Liver (tissue), 3 donors: ENCODE results near the gene PXYLP1.

Source experiments
- ATF3 ChIP-seq: IDR thresholded peaks from 2 replicates; pipeline ENCODE4 v1.6.1; 2016; ENCODE audit warnings: antibody characterized with exemption
- CTCF ChIP-seq: fragments of 150-350 bp; IDR thresholded peaks from 2 replicates; pipeline ENCODE4 v1.5.1; 2017; ENCODE audit warnings: improper control_type of control experiment, low read depth, low read length; ENCODE audit not compliant: missing input control
- GABPA ChIP-seq, 2 donors: IDR thresholded peaks in 1 of 2; conservative IDR thresholded peaks in 1 of 2; 2 replicates each; pipeline ENCODE4 v1.6.1; 2016; ENCODE audit warnings: antibody characterized with exemption in 2 of 2, mild to moderate bottlenecking in 1 of 2, moderate library complexity in 1 of 2
- HNF4G ChIP-seq: IDR thresholded peaks from 2 replicates; pipeline ENCODE4 v1.6.1; 2016; ENCODE audit warnings: antibody characterized with exemption
- JUND ChIP-seq, 2 donors: IDR thresholded peaks; 2 replicates each; pipeline ENCODE4 v1.6.1; 2016; ENCODE audit warnings: antibody characterized with exemption in 2 of 2
- MAX ChIP-seq: IDR thresholded peaks from 2 replicates; pipeline ENCODE4 v1.6.1; 2016; ENCODE audit warnings: antibody characterized with exemption
- NR2F2 ChIP-seq: IDR thresholded peaks from 2 replicates; pipeline ENCODE4 v1.6.1; 2016; ENCODE audit warnings: antibody characterized with exemption
- RAD21 ChIP-seq, 2 donors: IDR thresholded peaks; 2 replicates each; pipeline ENCODE4 v1.6.1; 2016; ENCODE audit warnings: antibody characterized with exemption in 2 of 2, mild to moderate bottlenecking in 2 of 2
- REST ChIP-seq: IDR thresholded peaks from 2 replicates; pipeline ENCODE4 v1.6.1; 2016; ENCODE audit warnings: antibody characterized with exemption, mild to moderate bottlenecking
- YY1 ChIP-seq: IDR thresholded peaks from 2 replicates; pipeline ENCODE4 v1.6.1; 2016; ENCODE audit warnings: antibody characterized with exemption, mild to moderate bottlenecking
- ZBTB33 ChIP-seq: IDR thresholded peaks from 2 replicates; pipeline ENCODE4 v1.6.1; 2016; ENCODE audit warnings: antibody characterized with exemption
- donor health status: healthy.
- donor health status: healthy.

GRCh38 chr3:141311170-141311495 is 79.5 kb downstream of the PXYLP1 start:
- TF ChIP-seq NR2F2 (no peak), CTCF (no peak), RAD21 (IDR thresholded peaks at IDR 0.05) (no peak), JUND (IDR thresholded peaks at IDR 0.05) (no peak), YY1 (no peak), ATF3 (no peak), GABPA (IDR thresholded peaks at IDR 0.05 in 1 of 2, conservative IDR thresholded peaks at IDR 0.05 in 1 of 2) (no peak), REST (no peak), MAX (no peak), HNF4G (no peak), ZBTB33 (no peak)
